Measurements from ENCODE around the gene PTGDR. TPM values are rescaled to one million over a fixed set of nuclear protein-coding genes. Genes with fewer than 3 reads are reported as not detected.
A peak's percentile ranks its signal among the peaks of the same experiment; 100 is the strongest.

PTGDR gene
- total and polyA plus RNA-seq, 10 of the 15 experiments (the other 5 are each of a cell fraction or from before 2014, with no cell fraction given): not detected

GRCh38 chr14:52325126-52325525 lies 57.6 kb downstream of the PTGDR start (continued):
- TF ChIP-seq, protein P1, sequence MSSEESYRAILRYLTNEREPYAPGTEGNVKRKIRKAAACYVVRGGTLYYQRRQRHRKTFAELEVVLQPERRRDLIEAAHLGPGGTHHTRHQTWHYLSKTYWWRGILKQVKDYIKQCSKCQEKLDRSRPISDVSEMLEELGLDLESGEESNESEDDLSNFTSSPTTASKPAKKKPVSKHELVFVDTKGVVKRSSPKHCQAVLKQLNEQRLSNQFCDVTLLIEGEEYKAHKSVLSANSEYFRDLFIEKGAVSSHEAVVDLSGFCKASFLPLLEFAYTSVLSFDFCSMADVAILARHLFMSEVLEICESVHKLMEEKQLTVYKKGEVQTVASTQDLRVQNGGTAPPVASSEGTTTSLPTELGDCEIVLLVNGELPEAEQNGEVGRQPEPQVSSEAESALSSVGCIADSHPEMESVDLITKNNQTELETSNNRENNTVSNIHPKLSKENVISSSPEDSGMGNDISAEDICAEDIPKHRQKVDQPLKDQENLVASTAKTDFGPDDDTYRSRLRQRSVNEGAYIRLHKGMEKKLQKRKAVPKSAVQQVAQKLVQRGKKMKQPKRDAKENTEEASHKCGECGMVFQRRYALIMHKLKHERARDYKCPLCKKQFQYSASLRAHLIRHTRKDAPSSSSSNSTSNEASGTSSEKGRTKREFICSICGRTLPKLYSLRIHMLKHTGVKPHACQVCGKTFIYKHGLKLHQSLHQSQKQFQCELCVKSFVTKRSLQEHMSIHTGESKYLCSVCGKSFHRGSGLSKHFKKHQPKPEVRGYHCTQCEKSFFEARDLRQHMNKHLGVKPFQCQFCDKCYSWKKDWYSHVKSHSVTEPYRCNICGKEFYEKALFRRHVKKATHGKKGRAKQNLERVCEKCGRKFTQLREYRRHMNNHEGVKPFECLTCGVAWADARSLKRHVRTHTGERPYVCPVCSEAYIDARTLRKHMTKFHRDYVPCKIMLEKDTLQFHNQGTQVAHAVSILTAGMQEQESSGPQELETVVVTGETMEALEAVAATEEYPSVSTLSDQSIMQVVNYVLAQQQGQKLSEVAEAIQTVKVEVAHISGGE (CRISPR knock-in tag; IDR thresholded peaks at IDR 0.05): no peak
- TF ChIP-seq ATF2 (IDR thresholded peaks at IDR 0.05; ENCODE audit: low read length): peak; percentile 79
- TF ChIP-seq EED (IDR thresholded peaks at IDR 0.05; ENCODE audit: low read depth): peak; percentile 82
- no peak for TF ChIP-seq LARP7 (IDR thresholded peaks at IDR 0.05)
- TF ChIP-seq RCOR1 (conservative IDR thresholded peaks at IDR 0.05; ENCODE audit: low read depth, low read length): no peak
- no peak for TF ChIP-seq STAT3 (IDR thresholded peaks at IDR 0.05; ENCODE audit: low read depth, low read length)
- peak; percentile 82 for TF ChIP-seq BCL11A (IDR thresholded peaks at IDR 0.05; ENCODE audit: low read depth, low read length)
- no peak for TF ChIP-seq USF2 (IDR thresholded peaks at IDR 0.05; ENCODE audit: borderline replicate concordance, low read depth, low read length)
- 0 out of 2 replicates have a peak, but pooled peaks have one; percentile 48 for TF ChIP-seq PML (IDR thresholded peaks at IDR 0.05; ENCODE audit: low read length)
- no peak for TF ChIP-seq E2F8 (IDR thresholded peaks at IDR 0.05; ENCODE audit: low read depth, partially characterized antibody)
- TF ChIP-seq CEBPB (IDR thresholded peaks at IDR 0.05; ENCODE audit: borderline replicate concordance in 1 of 2, low read depth in 2 of 2, low read length in 2 of 2): peak; percentile 65 to 78; a peak in 2 of 4 replicates
- no peak for TF ChIP-seq HDAC6 (IDR thresholded peaks at IDR 0.05; ENCODE audit: unreplicated experiment)
- TF ChIP-seq NR2C2 (IDR thresholded peaks at IDR 0.05; ENCODE audit: borderline replicate concordance, control insufficient read depth, insufficient read length, low read depth): no peak
- TF ChIP-seq FOXK2 (IDR thresholded peaks at IDR 0.05): no peak
- TF ChIP-seq, protein P2, sequence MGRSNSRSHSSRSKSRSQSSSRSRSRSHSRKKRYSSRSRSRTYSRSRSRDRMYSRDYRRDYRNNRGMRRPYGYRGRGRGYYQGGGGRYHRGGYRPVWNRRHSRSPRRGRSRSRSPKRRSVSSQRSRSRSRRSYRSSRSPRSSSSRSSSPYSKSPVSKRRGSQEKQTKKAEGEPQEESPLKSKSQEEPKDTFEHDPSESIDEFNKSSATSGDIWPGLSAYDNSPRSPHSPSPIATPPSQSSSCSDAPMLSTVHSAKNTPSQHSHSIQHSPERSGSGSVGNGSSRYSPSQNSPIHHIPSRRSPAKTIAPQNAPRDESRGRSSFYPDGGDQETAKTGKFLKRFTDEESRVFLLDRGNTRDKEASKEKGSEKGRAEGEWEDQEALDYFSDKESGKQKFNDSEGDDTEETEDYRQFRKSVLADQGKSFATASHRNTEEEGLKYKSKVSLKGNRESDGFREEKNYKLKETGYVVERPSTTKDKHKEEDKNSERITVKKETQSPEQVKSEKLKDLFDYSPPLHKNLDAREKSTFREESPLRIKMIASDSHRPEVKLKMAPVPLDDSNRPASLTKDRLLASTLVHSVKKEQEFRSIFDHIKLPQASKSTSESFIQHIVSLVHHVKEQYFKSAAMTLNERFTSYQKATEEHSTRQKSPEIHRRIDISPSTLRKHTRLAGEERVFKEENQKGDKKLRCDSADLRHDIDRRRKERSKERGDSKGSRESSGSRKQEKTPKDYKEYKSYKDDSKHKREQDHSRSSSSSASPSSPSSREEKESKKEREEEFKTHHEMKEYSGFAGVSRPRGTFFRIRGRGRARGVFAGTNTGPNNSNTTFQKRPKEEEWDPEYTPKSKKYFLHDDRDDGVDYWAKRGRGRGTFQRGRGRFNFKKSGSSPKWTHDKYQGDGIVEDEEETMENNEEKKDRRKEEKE (IDR thresholded peaks at IDR 0.05): no peak
- TF ChIP-seq NRF1 (conservative IDR thresholded peaks at IDR 0.05; ENCODE audit: low read depth, low read length): no peak
- no peak for TF ChIP-seq SMAD1 (IDR thresholded peaks at IDR 0.05; ENCODE audit: low read depth, partially characterized antibody)
- no peak for TF ChIP-seq NFYB (IDR thresholded peaks at IDR 0.05; ENCODE audit: insufficient read depth, low read depth, low read length)
- peak; percentile 52; the same call in 1 of the 2 replicates for TF ChIP-seq MEF2A (IDR thresholded peaks at IDR 0.05; ENCODE audit: insufficient read depth, low read depth, low read length)
- no peak for TF ChIP-seq KAT2A (conservative IDR thresholded peaks at IDR 0.05; ENCODE audit: control insufficient read depth, low read depth, low read length)
